Adrenal gland (tissue), 12 donors: Measurements from ENCODE around the gene SLC6A1. TPM values are rescaled to one million over a fixed set of nuclear protein-coding genes. Genes with fewer than 3 reads are reported as not detected.

ENCODE experiments used
- DNase-seq, 7 donors: peaks; one replicate each; pipeline ENCODE4 v3.0.0-alpha.2; 2019 to 2020
- H3K27ac ChIP-seq, 5 donors: fragments of 200-600 bp; sonication (generic) in 4 of 5; 1 replicate in 3 of 5; 2 replicates in 2 of 5; pipeline versions ENCODE4 v1.5.1 to v1.8.0; 2016 to 2020; ENCODE audit warnings: mild to moderate bottlenecking in 1 of 5
- H3K27me3 ChIP-seq: fragments of 200-600 bp; 2 replicates; pipeline ENCODE4 v1.8.0; 2021
- H3K36me3 ChIP-seq, 2 donors: fragments of 200-600 bp; replicated peaks in 1 of 2; 1 replicate in 1 of 2; 2 replicates in 1 of 2; pipeline versions ENCODE4 v1.5.1 to v1.8.0; 2018 to 2022
- H3K4me1 ChIP-seq, 2 donors: fragments of 200-600 bp; replicated peaks in 1 of 2; 1 replicate in 1 of 2; 2 replicates in 1 of 2; pipeline versions ENCODE4 v1.5.1 to v1.8.0; 2018 to 2021
- H3K4me3 ChIP-seq, 4 donors: fragments of 200-600 bp; sonication (generic) in 3 of 4; one replicate each; pipeline ENCODE4 v1.5.1; 2016 to 2018
- H3K9me3 ChIP-seq, 3 donors: fragments of 200-600 bp; sonication (generic) in 1 of 3; replicated peaks in 1 of 3; 1 replicate in 2 of 3; 2 replicates in 1 of 3; pipeline versions ENCODE4 v1.5.1 to v1.8.0; 2016 to 2021
- POLR2A ChIP-seq, 2 donors: fragments of 450-650 bp; IDR thresholded peaks; one replicate each; pipeline ENCODE4 v1.6.1; 2017; ENCODE audit warnings: antibody characterized with exemption in 2 of 2, mild to moderate bottlenecking in 2 of 2, moderate library complexity in 1 of 2
- WGBS, 4 donors: extraction: QIAGEN DNeasy Blood & Tissue Kit in 2 of 4; methylation state at CpG; one replicate each; pipeline versions ENCODE4 v1.1.5 to v1.1.7; 2013 to 2017; 5-methylcytosine and 5-hydroxymethylcytosine counted together
- intact Hi-C, 2 donors: fragments of 100-400 bp; cut with DNase I; formaldehyde crosslinking; loops; one replicate each; pipeline versions ENCODE4 v1.14.1 to v1.15.0; 2022 to 2023
- polyA plus RNA-seq, 3 donors: library from polyadenylated mRNA; stranded (reverse); fragments of 200-250 nt in 2 of 3; fragments of 350-450 nt in 1 of 3; fragmentation: Illumina TruSeq in 1 of 3; extraction: RNeasy Lipid Tissue Mini Kit (QIAGEN cat#74804) in 1 of 3; gene quantifications; one replicate each; pipeline ENCODE4 v1.2.3, GENCODE V29; 2013 to 2014
- total RNA-seq, 9 donors: library from RNA; depleted of rRNA in 4 of 9; stranded (reverse); fragments of >200 nt in 4 of 9; fragments of 120-200 nt in 1 of 9; fragmentation: NEBNext Ultra II Directional in 1 of 9; extraction: Animal tissue kit (Norgen Biotek cat#: 25700) in 1 of 9; gene quantifications; one replicate each; pipeline versions ENCODE4 v1.1.0 to v1.2.4, GENCODE V29; 2013 to 2023
- TF ChIP-seq, protein P1 (sequence below), 6 experiments: fragments of 450-650 bp in 4 of 6; fragments of 200-600 bp in 2 of 6; sonication (generic) in 1 of 6; IDR thresholded peaks; 1 replicate in 5 of 6; 2 replicates in 1 of 6; pipeline versions ENCODE4 v1.5.1 to v1.8.0; 2016 to 2021; ENCODE audit warnings: antibody characterized with exemption in 6 of 6, mild to moderate bottlenecking in 2 of 6, moderate library complexity in 1 of 6
- donor health status: healthy with polysubstance abuse.
- donor health status: Bipolar disorder and iron deficiency.
- donor health status: DM: yes; HTN: yes; CAD: no.
- donor health status: DM: no; HTN: no; CAD: no.
- donor health status: DM: no; HTN: no; CAD: no.
- donor health status: DM: yes; HTN: yes; CAD: no.

Gene SLC6A1
- total and polyA plus RNA-seq, 12 donors, result 0.06 to 1.8 (median 0.47) TPM

DNA sequence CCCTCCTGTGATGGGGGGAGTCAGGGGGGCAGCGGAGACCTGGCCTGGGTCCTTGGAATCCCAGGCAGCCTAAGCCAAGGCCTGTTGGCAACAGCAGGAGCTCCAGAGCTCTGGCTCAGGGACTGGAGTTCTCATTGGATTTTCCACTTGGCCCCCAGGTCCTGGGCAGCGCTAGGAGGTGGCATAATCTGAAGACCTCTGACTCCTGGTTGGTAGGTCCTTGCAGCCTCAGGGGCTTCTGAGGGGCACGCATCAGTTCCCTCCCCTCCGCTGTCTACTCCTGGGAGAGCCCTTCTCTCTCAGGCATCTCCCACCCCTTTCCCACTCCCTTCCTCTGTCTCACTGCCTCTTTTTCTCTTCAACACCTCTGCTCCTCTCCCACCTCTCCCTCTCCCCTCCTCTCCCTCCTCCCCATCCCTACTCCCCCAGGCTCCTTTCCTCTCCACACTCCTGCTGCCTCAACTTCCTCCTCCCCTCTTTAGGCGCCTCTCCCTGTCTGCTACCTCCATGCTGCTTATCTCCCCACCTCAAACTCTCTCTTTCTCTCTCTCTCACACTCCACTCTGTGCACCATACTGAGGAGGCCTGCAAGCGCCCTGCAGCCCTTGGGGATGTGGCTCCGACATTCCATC is 41.1 kb upstream of the SLC6A1 start:
- Histone ChIP-seq H3K4me3 (no peak overlapping the region), H3K9me3 (no peaks in the 10 kb centered on the region), H3K36me3 (no peaks in the 10 kb centered on the region), H3K4me1 (no peaks in the 10 kb centered on the region), H3K27me3 (no peaks in the 10 kb centered on the region), H3K27ac (no peak overlapping the region)
- no peak for TF ChIP-seq POLR2A (IDR thresholded peaks at IDR 0.05)
- TF ChIP-seq, protein P1, sequence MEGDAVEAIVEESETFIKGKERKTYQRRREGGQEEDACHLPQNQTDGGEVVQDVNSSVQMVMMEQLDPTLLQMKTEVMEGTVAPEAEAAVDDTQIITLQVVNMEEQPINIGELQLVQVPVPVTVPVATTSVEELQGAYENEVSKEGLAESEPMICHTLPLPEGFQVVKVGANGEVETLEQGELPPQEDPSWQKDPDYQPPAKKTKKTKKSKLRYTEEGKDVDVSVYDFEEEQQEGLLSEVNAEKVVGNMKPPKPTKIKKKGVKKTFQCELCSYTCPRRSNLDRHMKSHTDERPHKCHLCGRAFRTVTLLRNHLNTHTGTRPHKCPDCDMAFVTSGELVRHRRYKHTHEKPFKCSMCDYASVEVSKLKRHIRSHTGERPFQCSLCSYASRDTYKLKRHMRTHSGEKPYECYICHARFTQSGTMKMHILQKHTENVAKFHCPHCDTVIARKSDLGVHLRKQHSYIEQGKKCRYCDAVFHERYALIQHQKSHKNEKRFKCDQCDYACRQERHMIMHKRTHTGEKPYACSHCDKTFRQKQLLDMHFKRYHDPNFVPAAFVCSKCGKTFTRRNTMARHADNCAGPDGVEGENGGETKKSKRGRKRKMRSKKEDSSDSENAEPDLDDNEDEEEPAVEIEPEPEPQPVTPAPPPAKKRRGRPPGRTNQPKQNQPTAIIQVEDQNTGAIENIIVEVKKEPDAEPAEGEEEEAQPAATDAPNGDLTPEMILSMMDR (IDR thresholded peaks at IDR 0.05), result no peak
- intact Hi-C loops, result loop anchor here in 1 of 2 donors (5.0 kb wide), 1 partner anchor 106 kb away; no protein-coding TSS in a partner anchor
- DNase-seq, result no peak
- WGBS, 4 donors, result 62 to 80% (median 70%) methylated on average over 6 to 7 of the region's 7 CpGs

DNA sequence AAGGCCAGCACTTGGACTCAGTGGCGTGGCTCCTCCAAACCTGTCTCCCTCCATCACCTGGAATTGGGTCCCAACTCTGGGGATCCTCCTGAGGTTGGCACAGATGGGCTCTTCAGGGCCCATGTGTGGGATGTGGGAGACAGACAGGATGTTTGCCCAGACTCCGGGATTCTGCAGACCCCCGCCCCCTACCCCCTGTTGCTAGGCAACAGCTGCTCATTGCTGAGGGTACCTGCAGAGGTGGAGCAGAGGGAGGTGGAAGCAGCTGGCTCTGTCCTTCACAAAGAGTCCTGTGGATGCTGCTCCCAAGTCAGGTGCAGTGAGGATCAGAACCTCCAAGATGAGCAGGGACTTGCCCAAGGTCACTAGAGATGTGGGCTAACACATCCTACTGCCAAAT is 40.0 kb upstream of the SLC6A1 start:
- H3K9me3 ChIP-seq, result no peaks in the 10 kb centered on the region
- H3K4me3 ChIP-seq, result no peak overlapping the region
- H3K4me1 ChIP-seq, result no peaks in the 10 kb centered on the region
- no peak for DNase-seq
- no peaks in the 10 kb centered on the region for H3K27me3 ChIP-seq
- intact Hi-C loops, result loop anchor here in 1 of 2 donors (5.0 kb wide), 1 partner anchor 105 kb away; no protein-coding TSS in a partner anchor
- no peak overlapping the region for H3K27ac ChIP-seq
- TF ChIP-seq, protein P1 (IDR thresholded peaks at IDR 0.05), result no peak
- no peak for TF ChIP-seq POLR2A (IDR thresholded peaks at IDR 0.05)
- H3K36me3 ChIP-seq, result no peaks in the 10 kb centered on the region
- 44 to 57% (median 52%) methylated on average over 3 of the region's 3 CpGs; no CpG with 5 or more reads in 1 of the 4 donors for WGBS, 4 donors

DNA sequence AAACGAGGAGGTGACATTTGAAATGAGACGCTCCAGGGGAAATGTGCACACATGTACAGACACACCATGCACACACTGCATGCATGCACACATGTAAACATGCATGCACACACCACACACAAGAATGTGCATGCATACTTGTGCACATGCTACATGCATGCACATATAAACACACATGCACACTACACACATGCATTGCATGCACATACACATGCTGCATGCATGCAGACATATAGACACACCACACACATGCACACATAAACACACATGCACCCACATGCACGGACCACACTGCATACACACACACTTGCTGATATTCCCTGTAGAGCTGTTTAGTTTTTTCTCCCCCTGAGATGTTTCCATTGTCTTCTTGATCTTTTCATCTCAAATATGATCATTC is 37.8 kb upstream of the SLC6A1 start:
- intact Hi-C loops, result loop anchor here in 1 of 2 donors (5.0 kb wide), 1 partner anchor 103 kb away; no protein-coding TSS in a partner anchor
- DNase-seq, result no peak
- 57 to 89% (median 78%) methylated on average over 3 of the region's 3 CpGs for WGBS, 4 donors
- Histone ChIP-seq H3K9me3 (no peaks in the 10 kb centered on the region), H3K27me3 (no peaks in the 10 kb centered on the region), H3K4me1 (no peaks in the 10 kb centered on the region), H3K4me3 (no peak overlapping the region), H3K27ac (no peak overlapping the region), H3K36me3 (no peaks in the 10 kb centered on the region)
- TF ChIP-seq, protein P1 (IDR thresholded peaks at IDR 0.05), result no peak
- no peak for TF ChIP-seq POLR2A (IDR thresholded peaks at IDR 0.05)

DNA sequence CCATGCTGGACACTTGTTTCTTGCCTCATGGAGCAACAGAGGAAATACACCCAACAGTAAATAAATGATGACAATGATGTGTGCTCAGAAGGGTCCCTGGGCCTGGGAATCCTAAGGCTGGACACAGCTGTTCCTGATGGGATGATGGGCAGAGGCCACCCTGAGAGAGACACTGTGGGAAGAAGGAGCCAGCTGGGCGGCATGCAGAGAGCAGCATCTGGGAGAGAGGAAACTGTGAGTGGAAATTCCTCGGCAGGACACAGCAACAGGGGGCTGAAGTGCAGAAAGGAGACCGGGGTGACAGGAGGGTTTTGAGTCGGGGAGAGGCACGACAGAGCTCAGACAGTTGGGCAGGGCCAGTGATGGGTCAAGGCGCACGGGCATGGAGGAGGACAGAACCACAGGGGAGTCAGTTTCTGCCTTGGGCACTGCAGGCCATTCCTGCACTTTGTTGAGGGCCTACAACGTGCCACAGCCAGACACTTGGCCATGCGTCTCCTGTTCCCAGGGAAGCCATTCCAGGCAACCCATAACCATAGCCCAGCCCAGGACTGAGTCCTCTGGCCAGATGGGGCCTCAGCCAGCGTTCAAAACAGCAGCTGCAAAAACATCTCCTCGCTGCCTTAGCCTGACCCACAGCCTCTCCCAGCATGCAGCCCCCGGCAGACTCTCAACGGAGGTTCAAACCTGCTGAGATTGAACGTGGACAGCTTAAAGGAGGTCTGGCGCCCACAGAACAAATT is 36.7 kb upstream of the SLC6A1 start:
- H3K27me3 ChIP-seq, result no peaks in the 10 kb centered on the region
- H3K36me3 ChIP-seq, result no peaks in the 10 kb centered on the region
- H3K4me1 ChIP-seq, result no peaks in the 10 kb centered on the region
- no peaks in the 10 kb centered on the region for H3K9me3 ChIP-seq
- no peak overlapping the region for H3K27ac ChIP-seq
- intact Hi-C loops, result no loop called here
- TF ChIP-seq, protein P1 (IDR thresholded peaks at IDR 0.05), result no peak
- no peak for TF ChIP-seq POLR2A (IDR thresholded peaks at IDR 0.05)
- no peak for DNase-seq
- 57 to 72% (median 70%) methylated on average over 8 to 15 of the region's 15 CpGs for WGBS, 4 donors
- H3K4me3 ChIP-seq, result no peak overlapping the region
